Nephron (organoid): ENCODE results near the gene FILIP1L.

Experiments used
- H3K27ac Mint-ChIP-seq, 3 experiments: 2 replicates each; pipeline ENCODE4 v1.8.0; 2020; ENCODE audit warnings: mixed read lengths in 3 of 3, mild to moderate bottlenecking in 2 of 3, moderate library complexity in 1 of 3
- H3K27me3 Mint-ChIP-seq: 2 replicates; pipeline ENCODE4 v1.8.0; 2021; ENCODE audit warnings: low read depth, mild to moderate bottlenecking, moderate library complexity, mixed read lengths
- H3K36me3 Mint-ChIP-seq: 2 replicates; pipeline ENCODE4 v1.8.0; 2020; ENCODE audit warnings: low read depth, mixed read lengths
- H3K4me1 Mint-ChIP-seq: 2 replicates; pipeline ENCODE4 v1.8.0; 2020; ENCODE audit warnings: mixed read lengths
- H3K4me3 Mint-ChIP-seq, 3 experiments: 2 replicates each; pipeline ENCODE4 v1.8.0; 2020; ENCODE audit warnings: mild to moderate bottlenecking in 3 of 3, mixed read lengths in 3 of 3, moderate library complexity in 2 of 3
- H3K9me3 Mint-ChIP-seq: 2 replicates; pipeline ENCODE4 v1.8.0; 2020; ENCODE audit warnings: mixed read lengths
- CTCF ChIP-seq, 3 experiments: fragments of 200-600 bp; sonication (generic); IDR thresholded peaks; one replicate each; pipeline ENCODE4 v1.5.0; 2021; ENCODE audit warnings: antibody characterized with exemption in 3 of 3; ENCODE audit not compliant: unreplicated experiment in 3 of 3

Gene FILIP1L

GRCh38 chr3:99941211-99941610 lies 173.1 kb downstream of the FILIP1L start:
- Mint-ChIP-seq H3K4me1 (peaks cover 45% of the 10 kb centered on the region), H3K27me3 (no peaks in the 10 kb centered on the region), H3K36me3 (no peaks in the 10 kb centered on the region), H3K27ac (no peak overlapping the region), H3K9me3 (no peaks in the 10 kb centered on the region), H3K4me3 (no peak overlapping the region)
- no peak for TF ChIP-seq CTCF (IDR thresholded peaks at IDR 0.05; ENCODE audit: unreplicated experiment in 3 of 3)

- H3K4me3 Mint-ChIP-seq, result no peak overlapping the region
- H3K27me3 Mint-ChIP-seq, result no peaks in the 10 kb centered on the region
- H3K36me3 Mint-ChIP-seq, result no peaks in the 10 kb centered on the region
- H3K4me1 Mint-ChIP-seq, result peaks cover 43% of the 10 kb centered on the region
- TF ChIP-seq CTCF (IDR thresholded peaks at IDR 0.05; ENCODE audit: unreplicated experiment in 3 of 3), result no peak
- no peaks in the 10 kb centered on the region for H3K9me3 Mint-ChIP-seq
- H3K27ac Mint-ChIP-seq, result peak overlapping the region; percentile 11 to 44 (median 21)
Observed at GRCh38 chr3:99940350-99940749, 174.0 kb downstream of the FILIP1L start.

- Mint-ChIP-seq H3K27me3 (no peaks in the 10 kb centered on the region), H3K4me1 (peaks cover 41% of the 10 kb centered on the region), H3K9me3 (no peaks in the 10 kb centered on the region), H3K4me3 (no peak overlapping the region), H3K27ac (peak overlapping the region; percentile 11 to 44 (median 21)), H3K36me3 (no peaks in the 10 kb centered on the region)
- TF ChIP-seq CTCF (IDR thresholded peaks at IDR 0.05; ENCODE audit: unreplicated experiment in 3 of 3), result no peak
Observed at GRCh38 chr3:99939876-99940275, 174.4 kb downstream of the FILIP1L start.

GRCh38 chr3:99938270-99938911 lies 175.9 kb downstream of the FILIP1L start:
- Mint-ChIP-seq H3K4me3 (no peak overlapping the region), H3K27ac (peak overlapping the region in 2 of 3 experiments; percentile 69 to 70), H3K9me3 (no peaks in the 10 kb centered on the region), H3K4me1 (peaks cover 28% of the 10 kb centered on the region), H3K27me3 (no peaks in the 10 kb centered on the region), H3K36me3 (no peaks in the 10 kb centered on the region)
- TF ChIP-seq CTCF (IDR thresholded peaks at IDR 0.05; ENCODE audit: unreplicated experiment in 3 of 3), result no peak

- H3K4me1 Mint-ChIP-seq, result peaks cover 28% of the 10 kb centered on the region
- no peaks in the 10 kb centered on the region for H3K36me3 Mint-ChIP-seq
- peak overlapping the region in 2 of 3 experiments; percentile 61 to 62 for H3K27ac Mint-ChIP-seq
- H3K9me3 Mint-ChIP-seq, result no peaks in the 10 kb centered on the region
- TF ChIP-seq CTCF (IDR thresholded peaks at IDR 0.05; ENCODE audit: unreplicated experiment in 3 of 3), result no peak
- H3K4me3 Mint-ChIP-seq, result no peak overlapping the region
- no peaks in the 10 kb centered on the region for H3K27me3 Mint-ChIP-seq
Observed at GRCh38 chr3:99934975-99935797, 179.1 kb downstream of the FILIP1L start.
